ENCODE data around the gene XKR8. TPM values are rescaled to one million over a fixed set of nuclear protein-coding genes. Genes with fewer than 3 reads are reported as not detected.

XKR8 gene
- total and polyA plus RNA-seq, 7 experiments from 2014 or later, result 8.4 to 22.1 (median 10.7) TPM

DNA sequence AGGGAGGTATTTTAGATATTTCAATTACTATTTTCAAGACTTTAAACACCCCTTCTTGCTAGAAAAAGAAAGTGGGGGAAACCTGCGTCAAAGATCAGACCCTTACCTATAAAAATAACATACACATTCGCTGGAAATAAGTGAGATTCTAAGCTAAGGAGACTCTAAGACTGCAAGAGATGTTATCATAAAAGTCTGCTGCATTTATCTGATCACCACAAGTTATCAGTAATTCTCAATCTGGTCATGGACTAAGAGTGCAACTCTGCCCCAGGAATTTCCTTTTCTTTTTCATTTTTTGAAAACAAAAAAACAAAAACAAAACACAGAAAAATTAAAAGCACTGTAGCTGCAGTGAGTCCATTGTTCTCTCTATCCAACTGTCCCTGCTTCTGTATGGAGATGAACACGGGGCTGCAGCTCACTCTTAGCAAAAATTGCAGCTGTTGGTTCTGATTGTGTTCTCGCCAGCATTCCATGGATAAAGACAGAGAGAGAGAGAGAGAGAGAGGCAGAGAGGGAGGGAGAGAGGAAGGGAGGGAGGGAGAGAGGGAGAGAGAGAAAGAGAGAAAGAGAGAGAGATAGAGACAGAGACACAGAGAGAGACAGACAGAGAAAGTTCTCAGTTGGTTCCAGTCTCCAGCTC lies 14.1 kb downstream of the XKR8 start:
- H3K27ac ChIP-seq (ENCODE audit: low read depth, low read length), result no peak overlapping the region
- H3K27me3 ChIP-seq (ENCODE audit: control insufficient read depth in 2 of 2, insufficient read depth in 2 of 2, low read length in 2 of 2), result no peaks in the 10 kb centered on the region
- H3K36me3 Mint-ChIP-seq, result peaks cover 0 to 23% (median 6%) of the 10 kb centered on the region in 5 donors
- H3K4me3 ChIP-seq (ENCODE audit: low read length), result no peak overlapping the region
- H3K9me3 ChIP-seq (ENCODE audit: control insufficient read depth in 2 of 3, low read length in 3 of 3), result no peaks in the 10 kb centered on the region
- peaks cover 7 to 24% (median 15%) of the 10 kb centered on the region in 7 donors for H3K4me1 Mint-ChIP-seq
- peak overlapping the region in 5 of 9 donors; percentile 5 to 56 (median 15) for H3K27ac Mint-ChIP-seq
- ATAC-seq (no peak), DNase-seq (no peak)
- no peaks in the 10 kb centered on the region for H3K9me3 Mint-ChIP-seq
- POLR2A ChIA-PET, result interaction anchor here (0.8 to 1.4 kb wide), 3 partner anchors 8 to 17 kb away, joined by 3 to 6 read pairs (median 4); partner anchors contain the start of gene XKR8
- H3K4me1 ChIP-seq (ENCODE audit: control insufficient read depth in 2 of 2, insufficient read depth in 2 of 2, low read length in 2 of 2), result peaks cover 0 to 5% of the 10 kb centered on the region in 2 donors
- H3K4me3 Mint-ChIP-seq, result no peak overlapping the region
- no peaks in the 10 kb centered on the region for H3K27me3 Mint-ChIP-seq
- intact Hi-C loops (cut with micrococcal nuclease), result no loop called here
- CTCF ChIA-PET, result interaction anchor here (0.5 to 9.5 kb wide), 4 partner anchors 32 to 379 kb away, joined by 3 to 110 read pairs (median 4); no protein-coding TSS in a partner anchor
- peaks cover 0 to 26% (median 4%) of the 10 kb centered on the region in 3 experiments for H3K36me3 ChIP-seq (ENCODE audit: control insufficient read depth in 2 of 3, insufficient read depth in 3 of 3, low read length in 3 of 3)

- Mint-ChIP-seq H3K4me1 (peaks cover 4 to 20% (median 13%) of the 10 kb centered on the region in 7 donors), H3K4me3 (no peak overlapping the region), H3K36me3 (peaks cover 0 to 23% (median 6%) of the 10 kb centered on the region in 5 donors), H3K27ac (no peak overlapping the region), H3K9me3 (no peaks in the 10 kb centered on the region), H3K27me3 (no peaks in the 10 kb centered on the region)
- no peak overlapping the region for H3K4me3 ChIP-seq (ENCODE audit: low read length)
- no peaks in the 10 kb centered on the region for H3K9me3 ChIP-seq (ENCODE audit: control insufficient read depth in 2 of 3, low read length in 3 of 3)
- H3K4me1 ChIP-seq (ENCODE audit: control insufficient read depth in 2 of 2, insufficient read depth in 2 of 2, low read length in 2 of 2), result peaks cover 0 to 5% of the 10 kb centered on the region in 2 donors
- intact Hi-C loops (cut with micrococcal nuclease), result no loop called here
- DNase-seq, result no peak
- ATAC-seq, result no peak
- no peak overlapping the region for H3K27ac ChIP-seq (ENCODE audit: low read depth, low read length)
- peaks cover 0 to 26% (median 4%) of the 10 kb centered on the region in 3 experiments for H3K36me3 ChIP-seq (ENCODE audit: control insufficient read depth in 2 of 3, insufficient read depth in 3 of 3, low read length in 3 of 3)
- ChIA-PET POLR2A (interaction anchor here (1.4 kb wide), 1 partner anchor 14 kb away, joined by 6 read pairs; the partner anchor contains the start of gene XKR8), CTCF (interaction anchor here (0.6 to 9.5 kb wide), 3 partner anchors 32 to 116 kb away, joined by 3 to 110 read pairs (median 6); no protein-coding TSS in a partner anchor)
- no peaks in the 10 kb centered on the region for H3K27me3 ChIP-seq (ENCODE audit: control insufficient read depth in 2 of 2, insufficient read depth in 2 of 2, low read length in 2 of 2)
These were observed 14.6 kb downstream of the XKR8 start for GRCh38 chr1:27974417-27974781.

DNA sequence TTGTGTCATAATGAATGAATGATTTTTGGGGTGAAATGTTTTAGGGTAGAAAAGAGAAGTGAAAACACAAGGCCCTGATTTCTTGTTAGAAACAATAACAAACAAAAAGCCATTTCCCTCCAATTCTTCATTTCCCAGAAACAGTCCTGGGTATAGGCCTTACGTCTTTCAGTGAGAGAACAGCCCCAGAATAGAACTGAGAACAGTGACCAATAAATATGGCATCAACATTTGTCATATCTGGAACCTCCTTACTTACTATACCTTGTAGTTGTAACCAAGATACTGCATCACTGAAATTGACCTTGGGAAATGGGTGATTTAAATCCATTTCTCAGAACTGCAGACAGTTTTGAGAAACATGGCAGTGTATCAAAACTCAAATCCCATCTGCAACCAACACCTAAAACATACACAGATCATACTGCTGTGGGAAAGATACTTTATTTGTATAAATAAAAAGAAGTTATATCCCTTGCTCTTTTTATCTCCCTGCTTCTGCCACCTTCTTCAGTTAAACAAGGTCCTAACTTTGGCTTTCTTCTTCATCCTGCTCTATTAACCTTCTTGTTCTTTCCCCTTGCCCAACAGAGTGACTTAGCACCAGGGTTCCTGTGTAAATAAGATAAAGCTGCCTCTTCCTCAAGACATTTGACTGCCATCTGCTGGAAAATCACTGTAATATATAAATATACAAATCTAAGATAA lies 19.5 kb downstream of the XKR8 start:
- peaks cover 0 to 8% (median 0%) of the 10 kb centered on the region in 3 experiments for H3K36me3 ChIP-seq (ENCODE audit: control insufficient read depth in 2 of 3, insufficient read depth in 3 of 3, low read length in 3 of 3)
- no peaks in the 10 kb centered on the region for H3K9me3 ChIP-seq (ENCODE audit: control insufficient read depth in 2 of 3, low read length in 3 of 3)
- POLR2A ChIA-PET, result interaction anchor here (1.4 to 2.5 kb wide), 3 partner anchors 20 to 110 kb away, joined by 5 to 7 read pairs (median 7); partner anchors contain the start of gene XKR8
- no peak overlapping the region for H3K4me3 Mint-ChIP-seq
- H3K36me3 Mint-ChIP-seq, result peaks cover 0 to 7% (median 5%) of the 10 kb centered on the region in 5 donors
- ATAC-seq (peak; percentile 80), DNase-seq (peak in 7 of 9 donors; percentile 24 to 66 (median 53))
- H3K9me3 Mint-ChIP-seq, result no peaks in the 10 kb centered on the region
- intact Hi-C loops (cut with micrococcal nuclease), result loop anchor here (1.0 to 2.0 kb wide), 4 partner anchors 19 to 121 kb away; no protein-coding TSS in a partner anchor
- H3K4me3 ChIP-seq (ENCODE audit: low read length), result no peak overlapping the region
- no peaks in the 10 kb centered on the region for H3K27me3 ChIP-seq (ENCODE audit: control insufficient read depth in 2 of 2, insufficient read depth in 2 of 2, low read length in 2 of 2)
- H3K27ac Mint-ChIP-seq, result no peak overlapping the region
- H3K27me3 Mint-ChIP-seq, result no peaks in the 10 kb centered on the region
- peaks cover 0 to 3% (median 0%) of the 10 kb centered on the region in 7 donors for H3K4me1 Mint-ChIP-seq
- CTCF ChIA-PET, result interaction anchor here (0.7 to 9.5 kb wide), 9 partner anchors 8 to 895 kb away, joined by 3 to 110 read pairs (median 7); partner anchors contain the start of gene XKR8
- no peak overlapping the region for H3K27ac ChIP-seq (ENCODE audit: low read depth, low read length)
- H3K4me1 ChIP-seq (ENCODE audit: control insufficient read depth in 2 of 2, insufficient read depth in 2 of 2, low read length in 2 of 2), result no peaks in the 10 kb centered on the region

- Histone ChIP-seq H3K27ac (ENCODE audit: low read depth, low read length) (no peak overlapping the region), H3K9me3 (ENCODE audit: control insufficient read depth in 2 of 3, low read length in 3 of 3) (no peaks in the 10 kb centered on the region), H3K27me3 (ENCODE audit: control insufficient read depth in 2 of 2, insufficient read depth in 2 of 2, low read length in 2 of 2) (no peaks in the 10 kb centered on the region), H3K4me3 (ENCODE audit: low read length) (no peak overlapping the region), H3K4me1 (ENCODE audit: control insufficient read depth in 2 of 2, insufficient read depth in 2 of 2, low read length in 2 of 2) (no peaks in the 10 kb centered on the region), H3K36me3 (ENCODE audit: control insufficient read depth in 2 of 3, insufficient read depth in 3 of 3, low read length in 3 of 3) (peaks cover 0 to 3% (median 0%) of the 10 kb centered on the region in 3 experiments)
- ChIA-PET CTCF (interaction anchor here (0.6 to 9.5 kb wide), 10 partner anchors 9 to 896 kb away, joined by 3 to 110 read pairs (median 6); partner anchors contain the start of gene XKR8), POLR2A (interaction anchor here (0.6 to 2.5 kb wide), 6 partner anchors 12 to 122 kb away, joined by 3 to 7 read pairs (median 4); partner anchors contain the start of gene XKR8)
- Mint-ChIP-seq H3K9me3 (no peaks in the 10 kb centered on the region), H3K4me1 (peaks cover 0 to 3% (median 0%) of the 10 kb centered on the region in 7 donors), H3K27me3 (no peaks in the 10 kb centered on the region), H3K27ac (no peak overlapping the region), H3K4me3 (no peak overlapping the region), H3K36me3 (peaks cover 0 to 9% (median 5%) of the 10 kb centered on the region in 5 donors)
- intact Hi-C loops (cut with micrococcal nuclease), result loop anchor here (1.0 to 5.0 kb wide), 5 partner anchors 19 to 308 kb away; partner anchors contain the start of gene IFI6 (in 1 of the 2)
- DNase-seq, result no peak
- ATAC-seq, result no peak
These were observed 20.1 kb downstream of the XKR8 start for GRCh38 chr1:27979859-27980201.

DNA sequence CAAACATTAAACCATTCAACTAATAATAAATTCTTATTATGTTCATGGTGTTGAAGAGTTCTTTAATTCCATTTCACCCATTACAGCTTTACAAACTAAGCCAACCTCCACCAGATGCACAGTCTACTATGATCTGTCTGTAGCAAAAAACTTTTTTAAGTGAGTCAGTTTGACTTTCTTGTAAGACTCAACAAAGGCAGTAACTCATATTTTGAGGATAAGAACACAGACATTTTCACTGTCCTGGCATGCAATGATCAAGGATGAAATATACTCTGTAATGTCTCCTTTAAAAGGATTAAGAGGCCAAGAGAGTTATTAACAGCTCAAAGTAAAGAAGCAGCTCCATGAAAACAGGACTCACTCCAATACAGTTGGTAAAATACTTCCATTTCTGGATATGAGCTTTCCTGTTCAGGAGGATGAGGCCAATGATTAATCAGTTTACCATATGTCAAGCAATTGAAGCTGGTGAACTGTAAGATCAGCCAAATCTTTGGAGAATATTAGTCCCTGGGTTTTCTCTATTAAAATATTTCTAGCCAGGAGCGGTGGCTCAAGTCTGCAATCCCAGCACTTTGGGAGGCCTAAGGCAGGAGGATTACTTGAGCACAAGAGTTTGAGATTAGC lies 20.6 kb downstream of the XKR8 start:
- no peaks in the 10 kb centered on the region for H3K27me3 Mint-ChIP-seq
- intact Hi-C loops (cut with micrococcal nuclease), result loop anchor here in 1 of 2 donors (5.0 kb wide), 1 partner anchor 308 kb away; the partner anchor contains the start of gene IFI6
- no peaks in the 10 kb centered on the region for H3K9me3 ChIP-seq (ENCODE audit: control insufficient read depth in 2 of 3, low read length in 3 of 3)
- no peaks in the 10 kb centered on the region for H3K27me3 ChIP-seq (ENCODE audit: control insufficient read depth in 2 of 2, insufficient read depth in 2 of 2, low read length in 2 of 2)
- H3K4me3 Mint-ChIP-seq, result no peak overlapping the region
- no peak for ATAC-seq
- peak overlapping the region in 1 of 9 donors; percentile 6 for H3K27ac Mint-ChIP-seq
- H3K27ac ChIP-seq (ENCODE audit: low read depth, low read length), result no peak overlapping the region
- no peaks in the 10 kb centered on the region for H3K4me1 ChIP-seq (ENCODE audit: control insufficient read depth in 2 of 2, insufficient read depth in 2 of 2, low read length in 2 of 2)
- no peak overlapping the region for H3K4me3 ChIP-seq (ENCODE audit: low read length)
- H3K9me3 Mint-ChIP-seq, result no peaks in the 10 kb centered on the region
- H3K36me3 Mint-ChIP-seq, result peaks cover 0 to 14% (median 5%) of the 10 kb centered on the region in 5 donors
- ChIA-PET CTCF (interaction anchor here (0.6 to 9.5 kb wide), 16 partner anchors 8 to 925 kb away, joined by 3 to 110 read pairs (median 4); partner anchors contain the start of gene XKR8), POLR2A (interaction anchor here (0.6 to 2.5 kb wide), 9 partner anchors 12 to 122 kb away, joined by 3 to 7 read pairs (median 3); partner anchors contain the start of gene XKR8)
- DNase-seq, result no peak
- peaks cover 0 to 3% (median 0%) of the 10 kb centered on the region in 7 donors for H3K4me1 Mint-ChIP-seq
- H3K36me3 ChIP-seq (ENCODE audit: control insufficient read depth in 2 of 3, insufficient read depth in 3 of 3, low read length in 3 of 3), result peaks cover 0 to 6% (median 0%) of the 10 kb centered on the region in 3 experiments
